Measurements from ENCODE around the gene RAD51B.

Gene RAD51B

DNA sequence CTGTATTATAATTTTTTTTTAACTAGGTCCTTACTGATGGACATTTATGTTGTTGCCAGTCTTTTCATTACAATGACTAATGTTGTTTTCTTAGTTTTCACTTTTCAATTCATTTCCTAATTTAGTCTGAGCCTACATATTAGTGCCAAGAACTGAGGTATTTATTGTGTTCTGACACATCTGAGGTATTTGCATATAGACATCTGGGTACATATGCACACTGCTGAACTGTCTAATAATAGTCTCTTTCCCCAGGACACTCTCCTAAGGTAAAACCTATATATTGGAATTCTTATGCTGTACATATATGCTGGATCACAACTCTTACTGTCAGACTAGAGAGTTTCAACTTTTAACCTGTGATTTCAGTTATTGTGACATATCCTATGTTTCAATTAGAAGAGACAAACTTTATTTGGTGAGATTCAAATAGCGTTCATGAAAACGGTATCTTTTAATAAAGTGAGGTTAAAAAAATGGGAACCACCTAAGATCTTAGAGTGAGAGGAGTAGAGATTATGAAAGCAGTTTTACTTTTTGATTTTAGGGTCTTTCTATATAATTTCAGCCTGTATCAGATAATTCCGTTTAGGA is 263.2 kb downstream of the RAD51B start:
- TF ChIP-seq CTCF (IDR thresholded peaks at IDR 0.05; ENCODE audit: extremely low read depth, missing control alignments) = no peak
- no peak for DNase-seq (ENCODE audit: low spot score)

GRCh38 chr14:68084256-68084655 is 264.7 kb downstream of the RAD51B start:
- no peak for TF ChIP-seq CTCF (IDR thresholded peaks at IDR 0.05; ENCODE audit: extremely low read depth, missing control alignments)
- DNase-seq (ENCODE audit: low spot score) = no peak

GRCh38 chr14:68085742-68086141 is 266.2 kb downstream of the RAD51B start:
- no peak for TF ChIP-seq CTCF (IDR thresholded peaks at IDR 0.05; ENCODE audit: extremely low read depth, missing control alignments)
- no peak for DNase-seq (ENCODE audit: low spot score)

DNA sequence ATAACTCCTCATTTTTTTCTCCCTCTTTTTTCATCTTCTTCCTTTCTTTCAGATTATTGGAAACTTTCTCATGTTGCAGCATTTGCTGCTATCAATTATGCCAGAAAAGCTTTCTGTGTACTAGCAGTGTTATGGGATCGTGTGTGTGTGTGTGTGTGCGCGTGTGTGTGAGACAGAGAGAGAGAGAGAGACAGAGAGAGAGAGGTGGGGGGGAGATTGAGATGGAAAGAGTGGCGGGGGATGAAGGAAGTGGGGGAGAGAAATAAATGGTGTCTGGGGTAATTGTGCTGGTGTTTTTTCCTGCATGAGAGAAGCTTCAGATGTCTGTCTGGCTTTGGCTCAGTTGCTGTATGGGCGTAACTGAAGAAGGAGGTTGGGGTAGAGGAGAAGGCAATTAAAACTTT is 268.9 kb downstream of the RAD51B start:
- no peak for DNase-seq (ENCODE audit: low spot score)
- TF ChIP-seq CTCF (IDR thresholded peaks at IDR 0.05; ENCODE audit: extremely low read depth, missing control alignments) = no peak

DNA sequence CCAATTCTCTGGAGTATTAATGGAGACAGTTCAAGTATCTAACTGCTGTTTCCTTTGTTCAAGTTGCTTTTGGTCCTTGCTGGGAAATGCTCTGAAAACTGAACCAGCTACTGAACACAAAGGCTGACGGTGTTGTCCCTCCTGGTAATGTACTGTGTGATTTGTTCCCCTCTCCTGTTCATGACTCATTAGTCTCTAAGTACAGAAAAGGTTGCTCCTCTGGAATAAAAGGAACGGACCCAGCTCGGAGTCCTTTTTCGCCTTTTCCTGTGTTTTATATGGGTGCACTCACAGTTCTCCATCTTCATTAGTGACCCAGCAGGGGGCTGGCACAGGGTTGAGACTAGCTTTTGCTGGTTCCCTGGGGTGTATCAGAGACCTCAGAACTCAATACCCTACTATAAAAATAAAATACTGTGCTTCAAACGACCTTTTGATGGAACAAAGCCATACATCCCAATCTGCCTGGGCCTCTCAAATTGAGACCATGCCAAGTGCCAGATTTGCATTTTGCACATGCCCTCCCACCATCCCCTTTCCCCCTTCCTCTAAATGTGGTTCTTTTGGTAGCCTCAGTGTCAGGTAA is 269.7 kb downstream of the RAD51B start:
- TF ChIP-seq CTCF (IDR thresholded peaks at IDR 0.05; ENCODE audit: extremely low read depth, missing control alignments) = no peak
- no peak for DNase-seq (ENCODE audit: low spot score)

DNA sequence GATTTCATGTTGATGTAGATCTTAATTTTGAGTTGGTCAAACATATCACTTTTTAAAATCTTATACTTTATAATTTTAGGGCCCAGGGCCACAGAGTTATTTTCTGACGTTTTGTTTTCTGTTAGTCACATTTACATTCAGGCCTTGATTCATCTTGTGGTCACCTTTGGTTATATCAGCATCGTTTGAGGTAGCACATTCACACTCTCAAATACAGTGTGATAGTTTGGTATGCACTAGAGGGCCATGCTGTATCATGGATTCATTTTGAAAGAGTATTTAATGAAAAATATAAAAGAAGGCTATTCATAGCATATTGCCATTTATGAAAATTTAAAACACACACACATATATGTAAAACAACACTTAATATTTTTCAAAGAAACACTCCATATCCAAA is 274.6 kb downstream of the RAD51B start:
- TF ChIP-seq CTCF (IDR thresholded peaks at IDR 0.05; ENCODE audit: extremely low read depth, missing control alignments) = no peak
- no peak for DNase-seq (ENCODE audit: low spot score)

GRCh38 chr14:68094752-68095151 is 275.2 kb downstream of the RAD51B start:
- TF ChIP-seq CTCF (IDR thresholded peaks at IDR 0.05; ENCODE audit: extremely low read depth, missing control alignments) = no peak
- DNase-seq (ENCODE audit: low spot score) = no peak

Measured in GM20000 (cell line).